Measurements from ENCODE around the gene PKP1.

The PKP1 gene

GRCh38 chr1:201310251-201310985, 27.1 kb downstream of the PKP1 start:
- no peaks in the 10 kb centered on the region for H3K36me3 ChIP-seq (ENCODE audit: control insufficient read depth in 2 of 2, insufficient read depth in 1 of 2, low read length in 2 of 2)
- H3K9me3 ChIP-seq (ENCODE audit: control insufficient read depth, insufficient read depth, low read depth, low read length): no peaks in the 10 kb centered on the region
- ChIA-PET POLR2A (no interaction called here), CTCF (interaction anchor here (4.7 to 4.8 kb wide), 2 partner anchors 36 to 50 kb away, joined by 25 to 44 read pairs; no protein-coding TSS in a partner anchor)
- H3K27ac ChIP-seq (ENCODE audit: extremely low read depth, low read depth, low read length): no peak overlapping the region
- TF ChIP-seq ZNF677 (tag by site-specific recombination; IDR thresholded peaks at IDR 0.05) (no peak), ZNF549 (tag by site-specific recombination; IDR thresholded peaks at IDR 0.05) (no peak), ZNF133 (tag by site-specific recombination; IDR thresholded peaks at IDR 0.05) (no peak), ZNF626 (tag by site-specific recombination; IDR thresholded peaks at IDR 0.05) (no peak), HOXA7 (CRISPR knock-in tag; IDR thresholded peaks at IDR 0.05; ENCODE audit: borderline replicate concordance) (no peak), ZIC2 (tag by site-specific recombination; IDR thresholded peaks at IDR 0.05) (peak; percentile 24; the same call in 1 of the 2 replicates), ZNF660 (tag by site-specific recombination; IDR thresholded peaks at IDR 0.05) (no peak), ZBTB49 (tag by site-specific recombination; IDR thresholded peaks at IDR 0.05; ENCODE audit: low read depth) (no peak), ZNF768 (tag by site-specific recombination; IDR thresholded peaks at IDR 0.05) (no peak), KLF1 (tag by site-specific recombination; IDR thresholded peaks at IDR 0.05) (peak; percentile 73), ZNF140 (tag by site-specific recombination; IDR thresholded peaks at IDR 0.05) (no peak), ZFP3 (tag by site-specific recombination; IDR thresholded peaks at IDR 0.05; ENCODE audit: low read depth) (no peak)
- H3K4me3 ChIP-seq (ENCODE audit: low read depth, low read length): no peak overlapping the region
- no peaks in the 10 kb centered on the region; the same call in 1 of the 2 replicates for H3K4me1 ChIP-seq (ENCODE audit: control insufficient read depth, insufficient read depth, low read length)

GRCh38 chr1:201310986-201311355, 27.7 kb downstream of the PKP1 start:
- POLR2A ChIA-PET: no interaction called here
- Histone ChIP-seq H3K4me1 (ENCODE audit: control insufficient read depth, insufficient read depth, low read length) (no peaks in the 10 kb centered on the region; the same call in 1 of the 2 replicates), H3K4me3 (ENCODE audit: low read depth, low read length) (no peak overlapping the region), H3K9me3 (ENCODE audit: control insufficient read depth, insufficient read depth, low read depth, low read length) (no peaks in the 10 kb centered on the region), H3K36me3 (ENCODE audit: control insufficient read depth in 2 of 2, insufficient read depth in 1 of 2, low read length in 2 of 2) (no peaks in the 10 kb centered on the region), H3K27ac (ENCODE audit: extremely low read depth, low read depth, low read length) (no peak overlapping the region)
- CTCF ChIA-PET: interaction anchor here (4.7 to 4.8 kb wide), 2 partner anchors 36 to 49 kb away, joined by 25 to 44 read pairs; no protein-coding TSS in a partner anchor
- no peak for TF ChIP-seq ZNF274 (IDR thresholded peaks at IDR 0.05; ENCODE audit: low read length)
- no peak for TF ChIP-seq ZNF274 (tag by site-specific recombination; IDR thresholded peaks at IDR 0.05; ENCODE audit: borderline replicate concordance)
- no peak for TF ChIP-seq ZNF692 (tag by site-specific recombination; IDR thresholded peaks at IDR 0.05)

GRCh38 chr1:201311356-201312011, 28.2 kb downstream of the PKP1 start:
- H3K4me1 ChIP-seq (ENCODE audit: control insufficient read depth, insufficient read depth, low read length): no peaks in the 10 kb centered on the region; the same call in 1 of the 2 replicates
- H3K9me3 ChIP-seq (ENCODE audit: control insufficient read depth, insufficient read depth, low read depth, low read length): no peaks in the 10 kb centered on the region
- ChIA-PET POLR2A (no interaction called here), CTCF (interaction anchor here (1.7 to 4.8 kb wide), 3 partner anchors 18 to 49 kb away, joined by 3 to 44 read pairs (median 25); no protein-coding TSS in a partner anchor)
- no peak overlapping the region for H3K27ac ChIP-seq (ENCODE audit: extremely low read depth, low read depth, low read length)
- H3K4me3 ChIP-seq (ENCODE audit: low read depth, low read length): no peak overlapping the region
- no peaks in the 10 kb centered on the region for H3K36me3 ChIP-seq (ENCODE audit: control insufficient read depth in 2 of 2, insufficient read depth in 1 of 2, low read length in 2 of 2)
- TF ChIP-seq SP2 (tag by site-specific recombination; IDR thresholded peaks at IDR 0.05) (no peak), ZNF362 (tag by site-specific recombination; IDR thresholded peaks at IDR 0.05) (no peak), ZNF239 (tag by site-specific recombination; IDR thresholded peaks at IDR 0.05) (no peak), ZNF560 (tag by site-specific recombination; IDR thresholded peaks at IDR 0.05; ENCODE audit: borderline replicate concordance) (no peak), PRDM4 (tag by site-specific recombination; IDR thresholded peaks at IDR 0.05) (no peak), ZNF830 (tag by site-specific recombination; IDR thresholded peaks at IDR 0.05; ENCODE audit: low read depth) (no peak), ZFHX2 (tag by site-specific recombination; conservative IDR thresholded peaks at IDR 0.05) (peak; percentile 25; the same call in 1 of the 2 replicates)

Data from HEK293 (cell line).